ENCODE results near the gene KRT84.

DNA sequence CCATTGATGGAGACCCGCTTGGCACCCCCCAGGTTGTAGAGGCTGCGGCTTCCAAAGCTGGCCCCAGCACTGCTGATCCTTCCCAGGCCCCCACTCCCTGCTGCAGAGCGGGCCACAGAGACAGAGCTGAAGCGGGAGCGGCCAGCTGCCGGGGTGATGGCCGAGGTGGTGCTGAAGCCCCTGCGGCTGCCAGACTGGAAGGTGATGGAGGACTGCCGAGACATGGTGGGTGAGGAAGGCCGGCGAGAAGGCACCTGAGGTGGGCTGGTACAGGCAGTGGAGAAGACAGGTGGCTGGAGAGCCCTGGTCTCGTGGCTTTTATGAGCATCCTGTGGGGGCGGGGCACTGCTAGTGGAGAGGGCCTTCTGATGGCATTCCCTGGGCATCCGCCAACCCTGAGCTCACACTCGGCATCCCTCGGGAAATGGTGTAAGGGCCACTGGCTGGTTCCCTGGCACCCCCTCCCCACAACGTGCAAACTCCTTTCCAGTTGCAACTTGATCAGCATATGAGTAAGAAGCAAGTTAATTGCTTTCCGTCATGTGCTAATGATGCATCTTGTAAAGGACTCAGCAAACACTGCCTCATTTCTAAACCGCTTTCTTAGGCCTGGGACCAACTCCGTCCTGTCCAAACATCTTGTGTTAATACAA, 48.8 kb upstream of the KRT84 start, which contains the start of gene KRT75:
- TF ChIP-seq CTCF (IDR thresholded peaks at IDR 0.05), result no peak
- TF ChIP-seq POLR2A (IDR thresholded peaks at IDR 0.05), result no peak
